Measurements from ENCODE around the gene C1orf94.

Gene C1orf94

DNA sequence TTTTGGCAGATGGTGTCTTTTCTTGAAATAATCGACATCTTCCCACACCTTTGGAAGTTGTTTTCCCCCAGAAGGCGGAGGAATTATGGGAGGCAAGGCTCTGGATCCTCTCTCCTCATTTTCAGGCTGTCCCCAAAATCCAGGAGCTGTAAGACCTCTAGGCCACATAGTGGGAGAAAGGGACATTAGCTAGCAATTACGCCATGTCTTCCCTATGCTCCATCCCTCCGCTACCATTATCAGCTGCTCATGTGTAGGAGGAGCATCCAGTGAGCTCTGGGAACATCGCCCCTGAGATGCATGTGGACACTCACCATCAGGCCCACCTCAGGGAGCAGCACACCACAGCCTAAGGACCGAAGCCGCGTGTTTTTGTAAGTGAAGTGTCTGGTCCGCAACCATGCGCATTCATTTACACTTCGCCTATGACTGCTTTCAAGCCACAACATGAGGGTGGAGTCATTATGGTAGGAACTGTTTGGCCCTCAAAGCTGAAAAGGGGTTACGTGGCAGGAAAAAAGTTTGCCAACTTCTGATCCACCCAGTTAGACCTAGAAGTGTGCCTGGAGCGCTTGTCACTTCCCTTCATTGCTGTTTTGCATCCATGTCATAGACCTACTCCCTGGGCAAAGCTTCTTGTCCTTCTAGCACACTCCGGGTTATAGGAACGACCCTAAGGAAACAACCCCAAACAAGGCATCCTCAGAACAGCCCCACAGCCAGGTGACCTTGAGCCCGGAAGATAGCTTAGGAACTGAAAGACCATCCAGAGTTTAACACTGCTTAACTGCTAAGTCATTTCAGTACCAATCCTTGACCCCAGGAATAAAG lies 85.5 kb downstream of the C1orf94 start:
- no peak for DNase-seq (ENCODE audit: low read depth)

DNA sequence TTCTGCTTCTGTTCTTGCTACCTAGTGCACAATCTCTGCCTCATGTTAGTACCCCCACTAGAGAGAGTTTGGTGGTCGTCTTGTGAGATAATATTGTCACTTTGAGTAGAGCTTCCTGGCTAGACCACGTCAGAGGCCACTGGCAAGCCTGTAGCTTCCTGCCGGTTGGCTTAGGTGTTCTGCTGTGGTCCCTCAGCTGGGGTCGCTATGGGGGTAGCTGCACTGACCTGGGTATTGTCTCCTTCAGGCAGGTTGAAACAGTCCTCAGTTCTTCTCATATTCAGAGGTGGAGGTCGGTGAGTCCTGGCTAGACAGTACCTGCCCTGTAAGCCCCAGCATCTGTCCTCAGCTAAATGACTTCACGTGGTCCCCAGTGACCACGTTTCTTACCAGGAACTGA lies 86.2 kb downstream of the C1orf94 start:
- DNase-seq (ENCODE audit: low read depth): no peak

DNA sequence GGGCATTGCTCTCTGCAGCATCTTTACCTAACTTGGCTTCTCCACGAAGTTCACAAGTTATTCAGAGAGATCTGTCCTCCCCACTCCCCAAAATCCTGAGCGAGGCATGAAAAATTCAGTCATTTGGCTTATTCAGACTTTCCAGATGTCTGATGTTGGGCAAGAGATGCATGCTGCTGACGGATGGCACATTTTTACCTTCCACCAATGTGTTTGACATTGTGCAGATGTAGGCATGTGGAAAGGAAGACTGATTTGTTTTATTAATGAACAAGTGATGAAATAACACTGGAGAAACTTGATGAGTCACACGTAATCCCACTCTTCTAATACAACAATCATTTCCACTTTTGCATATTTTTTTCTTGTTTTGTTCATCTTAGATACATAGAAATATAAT lies 86.7 kb downstream of the C1orf94 start:
- no peak for DNase-seq (ENCODE audit: low read depth)

DNA sequence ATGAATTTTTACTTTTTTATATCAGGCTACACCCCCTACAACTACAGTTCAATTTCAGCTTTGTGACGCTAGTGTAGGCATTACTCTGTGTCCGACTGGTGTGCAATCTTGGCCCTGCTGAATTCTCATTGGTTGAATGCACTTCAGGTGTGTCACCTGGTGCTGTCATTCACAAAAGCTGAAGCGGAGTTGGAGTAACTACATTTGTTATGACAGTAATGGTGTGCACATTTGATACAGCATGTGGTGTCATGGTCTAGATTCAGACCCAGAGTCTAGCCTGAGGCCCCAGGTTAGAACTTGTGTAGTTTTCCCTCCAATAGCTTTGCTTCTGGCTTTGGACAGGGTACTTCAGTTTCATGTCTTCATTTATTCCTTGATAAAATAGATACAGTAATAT lies 88.7 kb downstream of the C1orf94 start:
- DNase-seq (ENCODE audit: low read depth): no peak

DNA sequence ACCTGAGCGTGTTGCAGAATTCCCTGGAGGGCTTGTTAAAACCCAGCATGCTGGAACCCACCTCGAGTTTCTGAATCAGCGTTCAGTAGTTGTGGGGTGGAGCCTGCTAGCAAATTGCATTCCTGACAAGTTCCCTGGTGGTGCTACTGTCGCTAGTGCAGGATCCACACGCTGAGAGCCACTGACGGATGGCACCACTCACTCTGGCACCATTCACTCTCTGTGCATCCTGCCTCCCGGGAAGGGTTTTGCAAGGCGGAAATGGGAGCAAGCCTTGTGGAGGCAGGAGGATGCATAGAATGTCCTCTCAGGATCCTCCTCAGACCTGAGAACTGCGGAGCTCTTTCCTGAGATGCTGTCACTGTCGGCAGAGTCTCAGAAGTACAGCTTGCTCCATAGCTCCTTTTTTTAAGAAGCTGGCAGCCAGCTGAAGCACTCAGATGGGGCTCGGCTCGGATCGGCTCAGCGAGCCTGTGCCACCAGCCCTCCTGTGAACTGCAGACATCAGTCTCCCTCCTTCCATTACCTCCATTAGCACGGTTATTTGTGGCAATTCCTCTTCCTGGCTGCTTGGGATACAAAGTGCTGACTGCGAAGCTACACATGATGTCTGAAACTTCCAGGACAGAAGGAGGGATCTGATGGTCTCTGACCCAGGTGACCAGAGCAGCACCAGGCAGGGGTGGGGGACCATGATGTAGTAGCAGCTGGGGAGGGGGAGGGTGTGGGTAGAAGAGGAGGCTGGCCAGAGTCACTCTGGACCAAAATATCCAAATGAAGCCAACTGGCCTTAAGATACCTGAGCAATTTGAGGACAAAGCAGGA lies 89.6 kb downstream of the C1orf94 start:
- DNase-seq (ENCODE audit: low read depth): no peak

DNA sequence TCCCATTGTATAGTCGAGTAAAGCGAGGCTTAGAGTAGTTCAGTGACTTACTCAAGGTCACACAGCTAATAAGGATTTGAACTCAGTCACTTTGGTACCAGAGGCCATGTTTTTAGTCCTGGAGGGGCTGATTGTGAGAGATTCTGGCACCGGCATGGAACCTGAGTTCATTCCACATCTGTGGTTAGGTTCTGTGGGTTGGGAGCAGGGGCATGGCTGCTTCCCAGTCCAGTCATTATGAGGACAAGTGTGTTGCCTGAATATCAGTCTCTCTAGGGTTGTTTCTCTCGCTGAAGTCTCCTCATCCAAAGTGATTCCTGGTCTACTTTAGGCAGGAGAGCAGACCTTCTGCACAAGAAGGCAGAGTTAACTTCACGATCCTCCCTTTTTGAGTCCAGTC lies 90.6 kb downstream of the C1orf94 start:
- DNase-seq (ENCODE audit: low read depth): no peak

DNA sequence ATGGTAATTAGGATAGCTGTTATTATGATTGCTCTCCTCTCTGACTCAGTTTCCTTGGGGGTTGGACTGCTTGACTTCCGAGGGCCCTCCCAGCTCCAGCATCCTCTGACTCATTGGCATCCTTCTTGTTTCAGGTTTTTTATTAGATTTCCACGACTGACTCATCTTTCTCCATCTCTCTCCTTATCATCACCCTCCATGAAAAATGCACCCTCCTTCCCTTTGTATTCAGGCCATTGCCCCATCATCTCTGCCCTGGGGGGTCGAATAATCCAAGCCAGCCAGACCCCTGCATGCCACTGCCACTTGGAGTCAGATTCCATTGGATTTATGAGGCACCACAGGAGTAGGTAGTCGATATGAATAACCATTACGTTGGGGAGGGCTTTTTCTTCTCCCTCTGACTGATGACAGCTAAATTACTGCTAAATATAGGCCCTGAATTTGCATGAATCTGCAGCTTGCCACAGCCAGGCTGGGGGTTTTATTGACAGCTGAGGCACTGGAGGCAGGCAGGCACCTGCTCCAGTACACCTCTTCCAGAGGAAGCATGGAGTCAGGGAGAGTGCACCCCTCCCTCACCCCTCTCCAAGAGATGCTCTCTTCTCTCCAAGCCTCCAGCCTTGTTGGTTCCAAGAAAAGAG lies 91.7 kb downstream of the C1orf94 start:
- peak; percentile 74 for DNase-seq (ENCODE audit: low read depth)
